ENCODE data around the gene TNFRSF13B. TPM values are rescaled to one million over a fixed set of nuclear protein-coding genes. Genes with fewer than 3 reads are reported as not detected.
"Not testable (repeated sequence)": the region's sequence is repeated elsewhere in the genome, so short reads cannot be mapped to it uniquely, and the experiment has no call there.

The TNFRSF13B gene
- total RNA-seq, 1 experiment from 2014 or later, result not detected

DNA sequence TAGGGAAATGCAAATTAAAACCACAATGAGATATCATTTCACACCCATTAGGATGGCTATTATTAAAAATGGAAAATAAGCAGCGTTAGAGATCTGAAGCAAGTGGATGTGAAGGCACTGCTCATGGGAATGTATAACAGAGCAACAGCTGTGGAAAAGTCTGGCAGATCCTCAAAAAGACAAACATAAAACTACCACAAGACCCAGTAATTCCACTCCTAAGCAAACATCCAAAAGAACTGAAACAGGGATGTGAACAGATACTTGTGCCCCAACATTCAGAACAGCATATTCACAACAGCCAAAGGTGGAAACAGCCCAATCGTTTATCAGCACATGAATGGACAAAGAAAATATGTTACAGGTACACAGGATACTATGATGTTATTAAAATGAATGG, 10.9 kb downstream of the TNFRSF13B start:
- DNase-seq (ENCODE audit: low spot score), result not testable (repeated sequence)

DNA sequence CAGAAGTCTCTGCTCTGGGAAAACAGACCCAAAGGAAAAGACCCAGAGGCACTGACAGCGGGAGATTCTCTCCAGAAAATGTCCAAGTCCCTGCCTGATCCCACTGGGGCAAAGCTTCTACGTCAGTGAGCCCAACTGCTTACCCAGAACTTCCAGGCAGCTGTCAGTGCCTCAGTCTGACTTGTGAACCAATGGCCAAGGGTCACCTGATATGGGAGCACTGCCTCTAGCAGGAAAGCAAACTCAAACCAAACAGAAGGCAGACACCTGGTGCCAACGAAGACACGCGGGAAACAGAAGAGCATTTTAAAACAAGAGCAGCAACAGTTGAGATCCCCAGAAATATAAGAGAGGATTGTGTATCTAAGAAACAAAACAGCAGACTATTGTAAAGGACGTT, 16.9 kb downstream of the TNFRSF13B start:
- DNase-seq (ENCODE audit: low spot score), result not testable (repeated sequence)

GRCh38 chr17:16954521-16954920, 17.4 kb downstream of the TNFRSF13B start:
- no peak for DNase-seq (ENCODE audit: low spot score)

DNA sequence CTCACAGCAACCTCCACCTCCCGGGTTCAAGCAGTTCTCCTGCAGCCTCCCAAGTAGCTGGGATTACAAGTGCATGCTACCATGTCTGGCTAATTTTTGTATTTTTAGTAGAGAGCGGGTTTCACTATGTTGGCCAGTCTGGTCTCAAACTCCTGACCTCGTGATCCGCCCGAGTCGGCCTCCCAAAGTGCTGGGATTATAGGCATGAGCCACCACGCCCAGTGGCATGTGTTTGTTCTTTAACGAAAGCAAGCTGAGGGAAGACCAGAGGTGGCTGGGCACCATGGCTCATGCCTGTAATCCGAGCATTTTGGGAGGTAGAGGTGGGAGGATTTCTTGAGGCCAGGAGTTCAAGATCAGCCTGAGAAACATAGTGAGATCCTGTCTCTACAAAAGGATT, 18.1 kb downstream of the TNFRSF13B start:
- DNase-seq (ENCODE audit: low spot score), result no peak

DNA sequence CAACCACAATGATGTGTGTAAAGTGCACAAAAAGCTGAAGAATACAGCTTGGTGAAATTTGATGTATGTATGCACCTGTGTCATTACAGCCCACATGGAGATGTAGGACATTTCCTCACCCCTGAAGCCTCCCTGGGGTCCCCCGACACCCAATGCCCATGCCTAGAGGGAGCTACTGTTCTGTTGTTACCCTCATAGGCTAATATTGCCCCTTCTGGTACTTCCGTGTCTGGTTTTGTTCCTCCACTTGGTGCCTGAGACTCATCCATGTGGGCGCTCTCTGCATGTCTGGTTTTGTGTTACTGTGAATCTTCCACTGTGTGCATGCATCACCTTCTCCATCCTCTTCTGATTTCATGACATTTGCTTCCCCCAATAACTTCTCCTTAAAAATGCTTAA, 18.6 kb downstream of the TNFRSF13B start:
- no peak for DNase-seq (ENCODE audit: low spot score)

DNA sequence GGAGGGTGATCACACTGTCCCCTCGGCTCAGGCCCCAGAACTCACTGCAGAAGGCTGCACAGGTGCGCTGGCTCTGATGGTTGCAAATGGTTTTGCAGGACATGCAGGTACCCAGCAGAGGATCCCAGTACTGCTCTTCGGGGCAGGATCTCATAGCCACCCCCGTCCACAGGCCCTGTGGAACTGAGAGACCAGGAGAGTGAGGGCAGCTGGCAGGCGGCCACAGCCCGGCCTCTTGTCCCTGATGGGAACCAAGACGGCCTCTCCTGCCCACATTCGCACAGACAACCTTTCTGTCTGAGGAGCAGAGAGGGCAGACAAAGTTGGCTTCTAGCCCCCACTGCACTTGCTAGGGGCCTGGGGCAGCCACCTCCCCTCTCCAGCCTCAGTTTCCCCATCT, 19.5 kb downstream of the TNFRSF13B start:
- DNase-seq (ENCODE audit: low spot score), result no peak

GRCh38 chr17:16950488-16950887, 21.4 kb downstream of the TNFRSF13B start:
- no peak for DNase-seq (ENCODE audit: low spot score)

DNA sequence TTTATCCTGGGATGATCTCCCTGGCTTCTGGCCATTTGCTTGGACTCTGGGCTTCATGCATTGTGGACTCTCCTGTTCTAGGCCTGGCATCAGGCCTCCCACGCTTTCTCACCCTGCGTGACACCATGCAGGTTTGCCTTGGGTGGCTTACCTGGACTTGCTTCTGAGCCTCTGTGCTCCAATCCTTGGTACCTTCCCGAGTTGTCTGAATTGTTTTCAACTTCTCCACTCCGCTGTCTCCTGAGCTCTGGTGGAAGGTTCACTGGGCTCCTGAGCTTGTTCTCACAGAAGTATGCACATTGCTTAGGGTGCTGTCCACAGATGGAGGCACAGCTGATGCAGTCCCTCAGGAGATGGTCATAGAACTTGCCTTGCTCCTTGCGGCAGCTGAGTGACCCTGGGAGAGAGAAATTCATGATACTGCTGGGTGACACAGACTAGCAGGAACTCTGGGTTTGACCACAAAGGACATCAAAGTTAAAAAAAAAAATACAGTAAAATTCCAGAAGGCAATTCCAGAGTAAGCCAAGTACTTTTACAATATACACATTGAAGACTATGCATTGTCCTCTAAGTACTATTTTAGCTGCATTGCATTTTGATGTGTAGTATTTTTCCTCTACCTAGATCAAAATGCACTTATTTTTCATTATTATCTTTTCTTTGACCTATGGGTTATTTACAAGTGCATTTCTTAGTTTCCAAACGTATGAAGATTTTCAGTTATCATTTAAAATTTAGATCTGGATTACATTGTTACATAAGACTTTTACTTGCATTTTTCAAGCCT, 23.1 kb downstream of the TNFRSF13B start:
- DNase-seq (ENCODE audit: low spot score), result no peak

DNA sequence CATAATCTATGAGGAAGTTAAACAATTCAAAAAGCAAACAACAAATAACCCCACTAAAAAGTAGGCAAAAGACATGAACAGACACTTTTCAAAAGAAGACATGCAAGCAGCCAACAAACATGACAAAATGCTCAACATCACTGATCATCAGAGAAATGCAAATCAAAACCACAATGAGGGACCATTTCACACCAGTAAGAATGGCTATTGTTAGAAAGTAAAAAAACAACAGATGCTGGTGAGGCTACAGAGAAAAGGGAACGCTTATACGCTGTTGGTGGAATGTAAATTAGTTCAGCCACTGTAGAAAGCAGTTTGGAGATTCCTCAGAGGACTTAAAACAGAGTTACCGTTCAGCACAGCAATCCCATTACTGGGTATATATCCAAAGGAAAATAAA, 24.4 kb downstream of the TNFRSF13B start:
- DNase-seq (ENCODE audit: low spot score), result no peak

DNA sequence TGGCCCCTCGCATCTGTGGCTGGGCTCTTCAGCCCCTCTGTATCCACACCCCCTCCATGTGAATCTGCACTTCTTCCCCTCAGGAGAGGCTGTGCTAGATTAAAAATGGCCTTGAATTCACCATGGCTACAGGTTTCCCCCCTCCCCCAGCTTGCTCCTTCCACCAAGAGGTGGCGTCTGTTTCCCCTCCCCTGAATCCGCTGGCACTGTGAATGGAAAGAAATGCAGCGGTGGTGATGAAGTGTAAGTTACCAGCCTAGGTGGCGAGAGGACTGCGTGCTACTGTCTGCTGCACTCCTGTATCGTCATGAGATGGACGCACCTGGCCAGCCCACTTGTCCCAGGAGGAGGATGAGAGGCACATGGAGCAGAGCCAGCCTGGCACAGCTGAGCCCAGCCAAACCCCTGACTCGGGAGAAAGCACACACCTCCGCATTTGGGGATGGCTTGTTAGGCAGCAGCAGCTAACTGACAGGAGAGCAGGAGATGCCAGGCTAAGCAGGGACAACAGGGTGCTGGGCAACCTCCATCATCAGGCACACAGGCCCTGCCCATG, 26.2 kb downstream of the TNFRSF13B start:
- peak; percentile 7 for DNase-seq (ENCODE audit: low spot score)

DNA sequence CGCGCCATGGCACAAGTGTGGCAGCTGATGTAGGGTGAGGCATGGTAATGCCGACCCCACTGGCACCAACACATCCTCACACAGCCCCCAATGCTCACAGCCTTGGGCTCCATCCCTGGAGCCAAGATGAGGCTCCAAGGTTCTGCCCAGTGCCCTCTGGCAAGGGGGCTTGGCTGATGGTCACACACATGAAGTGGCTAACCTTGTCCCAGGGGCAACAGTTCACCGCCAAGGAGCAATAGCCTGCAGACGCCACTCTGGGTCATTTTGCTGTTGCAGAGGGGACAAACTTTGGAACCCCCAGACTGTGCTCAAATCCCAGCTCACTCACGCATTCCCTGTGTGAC, 26.8 kb downstream of the TNFRSF13B start:
- no peak for DNase-seq (ENCODE audit: low spot score)

- no peak for DNase-seq (ENCODE audit: low spot score)
Measured at GRCh38 chr17:16944334-16945135, 27.4 kb downstream of the TNFRSF13B start.

DNA sequence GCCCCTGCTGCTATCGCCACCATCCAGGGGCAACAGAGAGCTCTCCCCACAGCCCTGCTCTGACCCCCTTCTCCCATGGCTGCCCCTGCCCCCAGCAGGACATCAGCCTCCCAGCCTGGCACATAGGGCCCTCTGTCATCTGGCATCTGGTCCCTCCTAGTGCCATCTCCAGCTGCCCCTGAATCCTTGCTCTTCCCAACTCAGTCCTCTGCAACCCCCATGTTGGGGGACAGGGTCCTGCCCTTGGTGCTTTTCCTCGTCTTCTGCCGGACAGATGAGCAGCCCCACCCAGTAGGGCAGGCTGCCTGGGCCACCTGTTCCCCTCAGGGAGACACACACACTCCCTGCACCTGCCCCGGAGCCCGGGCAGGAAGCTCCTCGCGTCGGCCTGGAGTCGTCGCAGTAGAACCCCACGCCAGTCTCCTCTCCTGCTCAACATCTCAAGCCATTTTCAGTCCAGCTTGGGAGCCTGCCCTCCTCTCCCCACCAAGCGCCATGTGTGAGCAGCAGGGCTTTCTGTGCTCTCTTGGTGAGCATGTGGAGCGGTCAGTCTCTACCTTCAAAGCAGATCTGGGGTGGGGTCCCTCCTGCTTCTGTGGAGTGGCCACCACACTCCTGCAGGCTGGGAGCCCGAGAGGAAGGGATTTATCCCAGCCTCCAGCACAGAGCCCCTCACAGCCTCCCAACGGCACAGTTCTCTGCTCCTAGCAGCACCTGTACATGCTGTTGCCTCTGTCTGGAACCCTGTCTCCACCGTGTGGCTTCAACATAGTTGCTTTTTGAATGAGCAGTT, 28.2 kb downstream of the TNFRSF13B start:
- no peak for DNase-seq (ENCODE audit: low spot score)

GRCh38 chr17:16943032-16943352, 28.9 kb downstream of the TNFRSF13B start:
- no peak for DNase-seq (ENCODE audit: low spot score)

- DNase-seq (ENCODE audit: low spot score), result no peak
Measured at GRCh38 chr17:16942141-16943031, 29.5 kb downstream of the TNFRSF13B start.

- no peak for DNase-seq (ENCODE audit: low spot score)
Measured at GRCh38 chr17:16941072-16942036, 30.6 kb downstream of the TNFRSF13B start.

DNA sequence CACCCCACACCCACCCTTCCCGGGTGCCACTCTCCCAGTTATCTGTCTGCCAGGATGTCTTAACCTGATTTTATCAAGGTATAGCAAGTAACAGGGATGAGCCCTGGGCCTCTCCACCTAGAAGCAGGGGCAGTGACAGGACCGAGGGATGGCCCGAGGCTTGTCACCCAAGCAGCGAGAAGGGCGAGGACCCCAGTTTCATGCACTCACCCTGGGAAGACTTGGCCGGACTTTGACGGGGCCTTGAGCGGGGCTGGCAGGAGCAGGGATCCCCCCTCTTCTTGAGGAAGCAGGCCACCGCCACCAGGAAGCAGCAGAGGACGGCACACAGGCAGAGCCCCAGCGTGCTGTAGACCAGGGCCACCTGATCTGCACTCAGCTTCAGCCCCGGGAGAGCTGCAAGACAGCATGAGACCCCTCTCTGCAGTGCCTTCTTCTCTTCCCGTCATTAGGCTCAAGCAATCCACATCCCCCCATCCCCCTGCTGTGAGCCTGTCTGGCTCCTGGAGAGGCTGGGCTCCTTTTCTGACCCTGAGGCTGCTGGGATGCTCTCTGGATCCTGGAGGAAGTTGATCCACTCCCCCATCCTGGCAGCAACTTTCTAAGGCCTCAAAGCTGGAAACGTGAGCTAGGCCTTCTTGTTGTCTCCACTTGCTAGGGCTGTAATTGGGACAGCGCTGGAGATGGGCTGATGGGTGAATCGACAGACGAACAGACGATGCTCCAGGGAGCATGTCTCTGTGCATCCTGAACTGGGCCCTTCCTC, 31.6 kb downstream of the TNFRSF13B start:
- no peak for DNase-seq (ENCODE audit: low spot score)

DNA sequence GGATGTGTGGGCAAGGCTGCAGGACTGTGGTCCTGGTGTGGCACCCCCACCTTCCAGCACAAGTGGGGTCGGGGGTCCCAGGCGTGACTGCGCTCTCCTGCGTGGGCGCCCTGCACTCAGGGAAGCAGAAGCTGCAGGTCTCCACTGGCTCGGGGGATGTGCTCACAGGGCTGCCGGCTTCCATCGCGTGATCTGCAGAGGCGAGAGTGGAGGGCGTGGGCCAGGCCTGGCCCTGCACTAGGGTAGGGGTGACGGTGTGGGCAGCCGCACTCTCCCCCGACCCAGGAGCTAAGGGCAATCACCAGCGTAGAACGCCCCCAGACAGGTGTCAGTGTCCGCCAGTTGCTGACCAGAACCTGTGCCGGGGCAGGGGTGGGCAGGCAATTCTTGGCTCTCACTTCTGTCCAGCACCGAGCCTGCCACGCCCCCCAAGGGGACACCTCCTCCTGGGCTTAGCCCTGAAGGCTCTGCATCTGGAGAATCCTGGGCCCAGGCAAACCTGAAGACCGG, 32.3 kb downstream of the TNFRSF13B start:
- DNase-seq (ENCODE audit: low spot score), result no peak

GRCh38 chr17:16939208-16939576, 32.7 kb downstream of the TNFRSF13B start:
- DNase-seq (ENCODE audit: low spot score), result no peak

Data from HT-29 (cell line).